MCF 10A (cell line): ENCODE measurements around the gene UNKL. TPM values are rescaled to one million over a fixed set of nuclear protein-coding genes. Genes with fewer than 3 reads are reported as not detected.

ENCODE experiments used
- BruUV-seq: library from RNA; stranded (reverse); fragments of 400-500 nt; replicated peaks from 2 replicates; lab custom pipeline; 2021; lab: Mats Ljungman, UMichigan
- CTCF ChIA-PET: fragments of 300-600 bp; sonication (Branson Sonifier 250); formaldehyde crosslinking; extraction: SDS; loops from one replicate; lab custom pipeline; 2021; ENCODE audit warnings: antibody characterized with exemption, inconsistent platforms; lab: Yijun Ruan, JAX
- POLR2A ChIA-PET: fragments of 300-600, 350-650 bp; sonication (Branson Sonifier 250); formaldehyde crosslinking; extraction: SDS; loops from one replicate; lab custom pipeline; 2020; ENCODE audit warnings: antibody characterized with exemption, inconsistent platforms; lab: Yijun Ruan, JAX
- DNase-seq: peaks from one replicate; pipeline ENCODE4 v3.0.0-alpha.2; 2018; ENCODE audit not compliant: unreplicated experiment
- H3K27ac Mint-ChIP-seq: one replicate; pipeline ENCODE4 v1.8.0; 2022; ENCODE audit warnings: mild to moderate bottlenecking, low read depth, mixed read lengths; ENCODE audit not compliant: unreplicated experiment
- H3K27me3 Mint-ChIP-seq: one replicate; pipeline ENCODE4 v1.8.0; 2022; ENCODE audit warnings: mixed read lengths; ENCODE audit not compliant: insufficient read depth, unreplicated experiment
- H3K36me3 Mint-ChIP-seq: one replicate; pipeline ENCODE4 v1.8.0; 2022; ENCODE audit warnings: mild to moderate bottlenecking, moderate library complexity, mixed read lengths; ENCODE audit not compliant: insufficient read depth, unreplicated experiment
- H3K4me1 Mint-ChIP-seq: one replicate; pipeline ENCODE4 v1.8.0; 2022; ENCODE audit warnings: mixed read lengths; ENCODE audit not compliant: insufficient read depth, unreplicated experiment
- H3K4me3 Mint-ChIP-seq: one replicate; pipeline ENCODE4 v1.8.0; 2022; ENCODE audit warnings: mild to moderate bottlenecking, moderate library complexity, mixed read lengths; ENCODE audit not compliant: unreplicated experiment
- H3K9me3 Mint-ChIP-seq: one replicate; pipeline ENCODE4 v1.8.0; 2022; ENCODE audit warnings: mixed read lengths; ENCODE audit not compliant: unreplicated experiment
- intact Hi-C: fragments of 100-400 bp; cut with micrococcal nuclease; formaldehyde crosslinking; loops from 2 replicates; pipeline ENCODE4 v1.14.1; 2022
- total RNA-seq: library from RNA; stranded (reverse); gene quantifications from 2 replicates; pipeline ENCODE4 v1.2.3, GENCODE V29; 2022
- TF ChIP-seq, protein P1 (sequence below): fragments of 200-600 bp; IDR thresholded peaks from one replicate; pipeline ENCODE4 v1.8.0; 2022; ENCODE audit warnings: antibody characterized with exemption, mild to moderate bottlenecking; ENCODE audit not compliant: unreplicated experiment

The UNKL gene
- total RNA-seq, 1 experiment from 2014 or later, result 12.3 TPM

- no peak overlapping the region for H3K27ac Mint-ChIP-seq
- no TSS peak for BruUV-seq
- no peaks in the 10 kb centered on the region for H3K9me3 Mint-ChIP-seq
- H3K4me3 Mint-ChIP-seq, result no peak overlapping the region
- TF ChIP-seq, protein P1, sequence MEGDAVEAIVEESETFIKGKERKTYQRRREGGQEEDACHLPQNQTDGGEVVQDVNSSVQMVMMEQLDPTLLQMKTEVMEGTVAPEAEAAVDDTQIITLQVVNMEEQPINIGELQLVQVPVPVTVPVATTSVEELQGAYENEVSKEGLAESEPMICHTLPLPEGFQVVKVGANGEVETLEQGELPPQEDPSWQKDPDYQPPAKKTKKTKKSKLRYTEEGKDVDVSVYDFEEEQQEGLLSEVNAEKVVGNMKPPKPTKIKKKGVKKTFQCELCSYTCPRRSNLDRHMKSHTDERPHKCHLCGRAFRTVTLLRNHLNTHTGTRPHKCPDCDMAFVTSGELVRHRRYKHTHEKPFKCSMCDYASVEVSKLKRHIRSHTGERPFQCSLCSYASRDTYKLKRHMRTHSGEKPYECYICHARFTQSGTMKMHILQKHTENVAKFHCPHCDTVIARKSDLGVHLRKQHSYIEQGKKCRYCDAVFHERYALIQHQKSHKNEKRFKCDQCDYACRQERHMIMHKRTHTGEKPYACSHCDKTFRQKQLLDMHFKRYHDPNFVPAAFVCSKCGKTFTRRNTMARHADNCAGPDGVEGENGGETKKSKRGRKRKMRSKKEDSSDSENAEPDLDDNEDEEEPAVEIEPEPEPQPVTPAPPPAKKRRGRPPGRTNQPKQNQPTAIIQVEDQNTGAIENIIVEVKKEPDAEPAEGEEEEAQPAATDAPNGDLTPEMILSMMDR, result no peak
- H3K4me1 Mint-ChIP-seq, result no peaks in the 10 kb centered on the region
- H3K27me3 Mint-ChIP-seq, result peaks cover 13% of the 10 kb centered on the region
- intact Hi-C loops, result no loop called here
- CTCF ChIA-PET, result interaction anchor here (0.6 kb wide), 1 partner anchor 22 kb away, joined by 3 read pairs; no protein-coding TSS in a partner anchor
- no peak for DNase-seq
- H3K36me3 Mint-ChIP-seq, result no peaks in the 10 kb centered on the region
- POLR2A ChIA-PET, result interaction anchor here (0.7 kb wide), 1 partner anchor 30 kb away, joined by 3 read pairs; no protein-coding TSS in a partner anchor
Measured at GRCh38 chr16:1336619-1337018, 77.9 kb downstream of the UNKL start.

GRCh38 chr16:1335996-1336395, 78.5 kb downstream of the UNKL start:
- Mint-ChIP-seq H3K9me3 (no peaks in the 10 kb centered on the region), H3K4me3 (no peak overlapping the region), H3K27ac (no peak overlapping the region), H3K4me1 (no peaks in the 10 kb centered on the region), H3K36me3 (no peaks in the 10 kb centered on the region), H3K27me3 (peaks cover 13% of the 10 kb centered on the region)
- ChIA-PET CTCF (interaction anchor here (0.6 kb wide), 1 partner anchor 21 kb away, joined by 3 read pairs; no protein-coding TSS in a partner anchor), POLR2A (interaction anchor here (0.7 kb wide), 1 partner anchor 30 kb away, joined by 3 read pairs; no protein-coding TSS in a partner anchor)
- intact Hi-C loops, result no loop called here
- no TSS peak for BruUV-seq
- TF ChIP-seq, protein P1, result no peak
- DNase-seq, result no peak

DNA sequence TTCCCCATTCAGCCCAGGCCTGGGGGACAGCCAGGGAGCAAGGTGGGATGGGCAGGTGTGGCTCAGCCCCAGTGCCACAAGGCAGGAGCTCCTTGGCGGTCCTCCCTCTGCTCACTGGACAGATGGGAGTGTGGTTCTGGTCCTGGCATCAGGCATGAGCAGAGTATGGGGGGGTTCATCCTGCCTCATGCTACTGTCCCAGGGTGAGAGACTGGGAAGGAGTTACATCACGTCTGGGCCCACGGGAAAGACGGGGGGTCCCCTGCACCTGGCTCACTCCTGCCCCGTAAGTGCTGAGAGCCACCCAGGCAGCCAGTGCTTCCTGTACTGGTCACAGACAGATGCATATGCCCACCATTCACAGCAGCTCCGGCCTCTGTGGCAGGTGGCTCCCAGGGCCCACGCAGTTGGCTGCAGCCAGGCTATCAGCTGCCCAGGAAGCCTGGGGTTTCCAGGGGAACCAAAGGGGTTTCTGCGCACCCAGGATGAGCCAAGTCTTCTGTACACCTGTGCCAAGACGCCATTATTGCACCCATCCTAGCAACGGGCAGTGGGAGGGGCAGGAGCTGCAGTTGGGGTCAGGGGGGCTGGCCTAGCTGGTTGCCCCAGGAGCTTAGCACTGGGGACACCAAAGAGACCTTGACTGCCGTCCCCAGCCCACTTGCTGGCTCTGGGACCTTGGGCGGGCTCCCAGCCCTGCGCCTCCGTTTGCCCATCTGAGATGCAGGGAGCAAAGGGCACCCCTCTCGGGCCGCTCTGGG, 79.1 kb downstream of the UNKL start:
- peaks cover 13% of the 10 kb centered on the region for H3K27me3 Mint-ChIP-seq
- H3K4me1 Mint-ChIP-seq, result no peaks in the 10 kb centered on the region
- H3K9me3 Mint-ChIP-seq, result no peaks in the 10 kb centered on the region
- ChIA-PET CTCF (no interaction called here), POLR2A (no interaction called here)
- BruUV-seq, result no TSS peak
- no peak overlapping the region for H3K4me3 Mint-ChIP-seq
- TF ChIP-seq, protein P1, result no peak
- no peak for DNase-seq
- H3K36me3 Mint-ChIP-seq, result no peaks in the 10 kb centered on the region
- no peak overlapping the region for H3K27ac Mint-ChIP-seq
- intact Hi-C loops, result no loop called here

DNA sequence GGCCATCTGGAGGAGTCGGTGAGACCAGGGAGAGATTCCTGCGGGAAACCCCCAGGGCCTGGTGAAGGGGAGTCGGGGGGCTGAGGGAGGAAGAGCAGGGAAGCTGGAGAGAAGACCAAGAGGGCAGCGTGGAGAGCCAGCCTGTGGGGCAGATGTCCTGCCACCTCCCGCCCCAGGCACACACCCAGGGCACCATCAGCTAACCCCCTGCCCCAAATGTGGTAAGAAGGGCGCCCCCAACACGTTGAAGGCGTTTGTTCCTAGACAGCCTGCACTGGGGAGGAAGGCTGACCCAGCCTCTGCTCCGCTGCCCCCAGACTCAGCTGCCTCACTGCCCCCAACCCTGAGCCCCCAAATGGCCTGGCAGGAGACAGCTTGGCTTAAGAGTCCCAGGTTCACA, 79.8 kb downstream of the UNKL start:
- intact Hi-C loops, result no loop called here
- no TSS peak for BruUV-seq

More for the DNA sequence above, 79.8 kb downstream of the UNKL start:
- peaks cover 13% of the 10 kb centered on the region for H3K27me3 Mint-ChIP-seq
- POLR2A ChIA-PET, result no interaction called here
- H3K9me3 Mint-ChIP-seq, result no peaks in the 10 kb centered on the region
- H3K4me3 Mint-ChIP-seq, result no peak overlapping the region
- no peaks in the 10 kb centered on the region for H3K36me3 Mint-ChIP-seq
- no peak overlapping the region for H3K27ac Mint-ChIP-seq
- TF ChIP-seq, protein P1, result no peak
- no peak for DNase-seq
- H3K4me1 Mint-ChIP-seq, result no peaks in the 10 kb centered on the region
- CTCF ChIA-PET, result no interaction called here
